Parathyroid adenoma (tissue), 2 donors: ENCODE measurements around the gene AARS1.

Experiments
- H2AFZ ChIP-seq: fragments of 300-600 bp; sonication (generic); one replicate; pipeline ENCODE4 v1.7.0; 2017; ENCODE audit warnings: antibody characterized with exemption, mild to moderate bottlenecking
- H3K27ac ChIP-seq: fragments of 300-600 bp; sonication (generic); one replicate; pipeline ENCODE4 v1.7.0; 2017
- H3K27me3 ChIP-seq: fragments of 300-600 bp; sonication (generic); one replicate; pipeline ENCODE4 v1.7.0; 2017; ENCODE audit warnings: low read length; ENCODE audit not compliant: control insufficient read depth, insufficient read depth
- H3K36me3 ChIP-seq: fragments of 300-600 bp; sonication (generic); one replicate; pipeline ENCODE4 v1.7.0; 2017; ENCODE audit warnings: low read length; ENCODE audit not compliant: control insufficient read depth, insufficient read depth
- H3K4me1 ChIP-seq: fragments of 300-600 bp; sonication (generic); one replicate; pipeline ENCODE4 v1.7.0; 2017; ENCODE audit warnings: control low read depth
- H3K4me2 ChIP-seq: fragments of 300-600 bp; sonication (generic); one replicate; pipeline ENCODE4 v1.7.0; 2017; ENCODE audit warnings: low read length
- H3K4me3 ChIP-seq: fragments of 300-600 bp; sonication (generic); one replicate; pipeline ENCODE4 v1.7.0; 2017; ENCODE audit warnings: low read depth, low read length
- H3K79me2 ChIP-seq: fragments of 300-600 bp; sonication (generic); one replicate; pipeline ENCODE4 v1.7.0; 2017; ENCODE audit warnings: control low read depth
- H3K9ac ChIP-seq: fragments of 300-600 bp; sonication (generic); one replicate; pipeline ENCODE4 v1.7.0; 2017; ENCODE audit warnings: mild to moderate bottlenecking
- H3K9me3 ChIP-seq: fragments of 300-600 bp; sonication (generic); one replicate; pipeline ENCODE4 v1.7.0; 2017; ENCODE audit warnings: low read length; ENCODE audit not compliant: control insufficient read depth
- CTCF ChIP-seq: fragments of 300-600 bp; sonication (generic); IDR thresholded peaks from one replicate; pipeline ENCODE4 v1.7.0; 2017; ENCODE audit warnings: antibody characterized with exemption, mild to moderate bottlenecking
- donor health status: primary hyperparathyroidism.

Gene AARS1

GRCh38 chr16:70302745-70303144 is 13.4 kb upstream of the AARS1 start:
- Histone ChIP-seq H3K27ac (no peak overlapping the region), H3K9ac (no peak overlapping the region), H3K4me3 (no peak overlapping the region), H3K4me1 (peaks cover 5% of the 10 kb centered on the region), H3K27me3 (no peaks in the 10 kb centered on the region), H2AFZ (no peak overlapping the region), H3K9me3 (no peaks in the 10 kb centered on the region), H3K4me2 (no peak overlapping the region), H3K79me2 (peaks cover 7% of the 10 kb centered on the region), H3K36me3 (no peaks in the 10 kb centered on the region)
- no peak for TF ChIP-seq CTCF

- Histone ChIP-seq H3K79me2 (peaks cover 5% of the 10 kb centered on the region), H3K27ac (no peak overlapping the region)
- TF ChIP-seq CTCF = no peak
Measured at GRCh38 chr16:70301121-70301520, 11.8 kb upstream of the AARS1 start.

GRCh38 chr16:70298988-70299938 is 10.0 kb upstream of the AARS1 start, which contains the start of gene DDX19B:
DDX19B (plus strand) TSS chr16:70299186; CDS start chr16:70299298, 112 bp downstream.
- H3K9me3 ChIP-seq = no peaks in the 10 kb centered on the region

More at GRCh38 chr16:70301121-70301520, 11.8 kb upstream of the AARS1 start:
- Histone ChIP-seq H2AFZ (no peak overlapping the region), H3K4me1 (peaks cover 5% of the 10 kb centered on the region), H3K9me3 (no peaks in the 10 kb centered on the region), H3K9ac (no peak overlapping the region), H3K36me3 (no peaks in the 10 kb centered on the region), H3K4me2 (no peak overlapping the region), H3K4me3 (no peak overlapping the region), H3K27me3 (no peaks in the 10 kb centered on the region)

GRCh38 chr16:70295634-70296033 is 6.3 kb upstream of the AARS1 start:
- no peaks in the 10 kb centered on the region for H3K36me3 ChIP-seq
- H3K4me2 ChIP-seq = no peak overlapping the region
- H3K4me3 ChIP-seq = no peak overlapping the region
- H3K9ac ChIP-seq = no peak overlapping the region
- peaks cover 5% of the 10 kb centered on the region for H3K4me1 ChIP-seq
- no peak overlapping the region for H3K27ac ChIP-seq
- H2AFZ ChIP-seq = no peak overlapping the region
- no peaks in the 10 kb centered on the region for H3K27me3 ChIP-seq
- no peak for TF ChIP-seq CTCF
- H3K79me2 ChIP-seq = peaks cover 5% of the 10 kb centered on the region
- H3K9me3 ChIP-seq = no peaks in the 10 kb centered on the region

More at GRCh38 chr16:70298988-70299938, 10.0 kb upstream of the AARS1 start, which contains the start of gene DDX19B:
- H3K4me1 ChIP-seq = peaks cover 5% of the 10 kb centered on the region
- TF ChIP-seq CTCF = no peak
- H2AFZ ChIP-seq = peak within 1 kb of the TSS; percentile 96
- peak within 1 kb of the TSS; percentile 70 for H3K4me2 ChIP-seq
- peak within 1 kb of the TSS; percentile 96 for H3K9ac ChIP-seq
- no peaks in the 10 kb centered on the region for H3K27me3 ChIP-seq
- peak within 1 kb of the TSS; percentile 94 for H3K27ac ChIP-seq
- H3K4me3 ChIP-seq = peak within 1 kb of the TSS; percentile 86
- H3K36me3 ChIP-seq = no peaks in the 10 kb centered on the region
- peaks cover 5% of the 10 kb centered on the region for H3K79me2 ChIP-seq
